Measurements from ENCODE around the gene LAMA3.

GRCh38 chr18:23733895-23734294 lies 44.6 kb downstream of the LAMA3 start:
- TF ChIP-seq CTCF (IDR thresholded peaks at IDR 0.05; ENCODE audit: borderline replicate concordance, extremely low read depth, low read length, poor library complexity, severe bottlenecking), result no peak
- no peak for TF ChIP-seq EZH2 (IDR thresholded peaks at IDR 0.05; ENCODE audit: borderline replicate concordance, low read depth, low read length, severe bottlenecking)

Data from DND-41 (cell line).